IgD-negative memory B cell (primary cell): ENCODE results near the gene COL16A1. TPM values are rescaled to one million over a fixed set of nuclear protein-coding genes. Genes with fewer than 3 reads are reported as not detected.
A peak's percentile ranks its signal among the peaks of the same experiment; 100 is the strongest.

ENCODE experiments used
- H3K27ac Mint-ChIP-seq, 3 donors: one replicate each; pipeline ENCODE4 v1.8.0; 2020 to 2022; ENCODE audit warnings: mild to moderate bottlenecking in 3 of 3, mixed read lengths in 3 of 3, moderate library complexity in 1 of 3
- H3K27me3 Mint-ChIP-seq: one replicate; pipeline ENCODE4 v1.8.0; 2021; ENCODE audit warnings: mixed read lengths
- H3K36me3 Mint-ChIP-seq: one replicate; pipeline ENCODE4 v1.8.0; 2020; ENCODE audit warnings: mild to moderate bottlenecking, mixed read lengths
- H3K4me1 Mint-ChIP-seq, 3 donors: one replicate each; pipeline ENCODE4 v1.8.0; 2020 to 2022; ENCODE audit warnings: mixed read lengths in 3 of 3, mild to moderate bottlenecking in 1 of 3
- H3K4me3 Mint-ChIP-seq, 4 donors: one replicate each; pipeline ENCODE4 v1.8.0; 2020 to 2022; ENCODE audit warnings: mild to moderate bottlenecking in 4 of 4, mixed read lengths in 4 of 4, moderate library complexity in 3 of 4
- H3K9me3 Mint-ChIP-seq, 3 donors: one replicate each; pipeline ENCODE4 v1.8.0; 2020 to 2021; ENCODE audit warnings: mixed read lengths in 3 of 3, mild to moderate bottlenecking in 1 of 3
- polyA plus RNA-seq: library from polyadenylated mRNA; unstranded; fragments of 300-500 nt; fragmentation: Illumina TruSeq; gene quantifications from one replicate; pipeline ENCODE4 v1.2.3, GENCODE V29; 2021

The COL16A1 gene
- polyA plus RNA-seq, 1 donor from 2014 or later: not detected

GRCh38 chr1:31664528-31664927, 39.3 kb downstream of the COL16A1 start:
- H3K27me3 Mint-ChIP-seq: peaks cover 13% of the 10 kb centered on the region
- H3K36me3 Mint-ChIP-seq: no peaks in the 10 kb centered on the region
- H3K4me1 Mint-ChIP-seq: peaks cover 0 to 4% (median 1%) of the 10 kb centered on the region in 3 donors
- H3K9me3 Mint-ChIP-seq: no peaks in the 10 kb centered on the region
- no peak overlapping the region for H3K4me3 Mint-ChIP-seq
- H3K27ac Mint-ChIP-seq: no peak overlapping the region

GRCh38 chr1:31663622-31664452, 40.0 kb downstream of the COL16A1 start:
- Mint-ChIP-seq H3K4me3 (no peak overlapping the region), H3K27me3 (peaks cover 10% of the 10 kb centered on the region), H3K27ac (peak overlapping the region in 1 of 3 donors; percentile 59), H3K4me1 (peaks cover 0 to 4% (median 0%) of the 10 kb centered on the region in 3 donors), H3K9me3 (no peaks in the 10 kb centered on the region), H3K36me3 (no peaks in the 10 kb centered on the region)

- Mint-ChIP-seq H3K9me3 (no peaks in the 10 kb centered on the region), H3K27me3 (peaks cover 13% of the 10 kb centered on the region), H3K4me1 (peaks cover 0 to 4% (median 0%) of the 10 kb centered on the region in 3 donors), H3K4me3 (no peak overlapping the region), H3K36me3 (no peaks in the 10 kb centered on the region), H3K27ac (no peak overlapping the region)
Observed at GRCh38 chr1:31662463-31662862, 41.4 kb downstream of the COL16A1 start.

- no peak overlapping the region for H3K4me3 Mint-ChIP-seq
- H3K4me1 Mint-ChIP-seq: peaks cover 0 to 4% (median 0%) of the 10 kb centered on the region in 3 donors
- no peaks in the 10 kb centered on the region for H3K9me3 Mint-ChIP-seq
Observed at GRCh38 chr1:31661856-31662255, 42.0 kb downstream of the COL16A1 start.

GRCh38 chr1:31660871-31661455, 42.9 kb downstream of the COL16A1 start:
- H3K36me3 Mint-ChIP-seq: no peaks in the 10 kb centered on the region
- no peak overlapping the region for H3K4me3 Mint-ChIP-seq
- H3K27me3 Mint-ChIP-seq: peaks cover 13% of the 10 kb centered on the region
- H3K4me1 Mint-ChIP-seq: peaks cover 0 to 4% (median 0%) of the 10 kb centered on the region in 3 donors
- H3K9me3 Mint-ChIP-seq: no peaks in the 10 kb centered on the region
- no peak overlapping the region for H3K27ac Mint-ChIP-seq

More at GRCh38 chr1:31661856-31662255, 42.0 kb downstream of the COL16A1 start:
- H3K27ac Mint-ChIP-seq: peak overlapping the region in 1 of 3 donors; percentile 5
- no peaks in the 10 kb centered on the region for H3K36me3 Mint-ChIP-seq
- H3K27me3 Mint-ChIP-seq: peaks cover 13% of the 10 kb centered on the region

- H3K27ac Mint-ChIP-seq: no peak overlapping the region
- H3K9me3 Mint-ChIP-seq: no peaks in the 10 kb centered on the region
- peaks cover 15% of the 10 kb centered on the region for H3K27me3 Mint-ChIP-seq
- H3K36me3 Mint-ChIP-seq: no peaks in the 10 kb centered on the region
- H3K4me3 Mint-ChIP-seq: no peak overlapping the region
- peaks cover 0 to 4% (median 0%) of the 10 kb centered on the region in 3 donors for H3K4me1 Mint-ChIP-seq
Observed at GRCh38 chr1:31659889-31660288, 43.9 kb downstream of the COL16A1 start.

GRCh38 chr1:31658721-31659120, 45.1 kb downstream of the COL16A1 start:
- Mint-ChIP-seq H3K9me3 (no peaks in the 10 kb centered on the region), H3K4me1 (peaks cover 0 to 1% (median 0%) of the 10 kb centered on the region in 3 donors), H3K36me3 (no peaks in the 10 kb centered on the region), H3K27ac (no peak overlapping the region), H3K4me3 (no peak overlapping the region), H3K27me3 (peaks cover 15% of the 10 kb centered on the region)

GRCh38 chr1:31657972-31658510, 45.8 kb downstream of the COL16A1 start:
- Mint-ChIP-seq H3K9me3 (no peaks in the 10 kb centered on the region), H3K4me3 (no peak overlapping the region), H3K36me3 (no peaks in the 10 kb centered on the region), H3K4me1 (no peaks in the 10 kb centered on the region), H3K27ac (peak overlapping the region in 1 of 3 donors; percentile 51), H3K27me3 (peaks cover 11% of the 10 kb centered on the region)

GRCh38 chr1:31657020-31657804, 46.6 kb downstream of the COL16A1 start:
- Mint-ChIP-seq H3K27ac (peak overlapping the region in 1 of 3 donors; percentile 51), H3K4me1 (no peaks in the 10 kb centered on the region), H3K9me3 (no peaks in the 10 kb centered on the region), H3K36me3 (no peaks in the 10 kb centered on the region), H3K27me3 (peaks cover 8% of the 10 kb centered on the region), H3K4me3 (no peak overlapping the region)

GRCh38 chr1:31655756-31656155, 48.1 kb downstream of the COL16A1 start:
- Mint-ChIP-seq H3K27ac (peak overlapping the region in 1 of 3 donors; percentile 82), H3K4me3 (no peak overlapping the region), H3K4me1 (no peaks in the 10 kb centered on the region), H3K9me3 (no peaks in the 10 kb centered on the region), H3K27me3 (peaks cover 8% of the 10 kb centered on the region), H3K36me3 (no peaks in the 10 kb centered on the region)

- Mint-ChIP-seq H3K9me3 (no peaks in the 10 kb centered on the region), H3K4me3 (no peak overlapping the region), H3K4me1 (no peaks in the 10 kb centered on the region), H3K27ac (peak overlapping the region in 1 of 3 donors; percentile 82), H3K36me3 (no peaks in the 10 kb centered on the region), H3K27me3 (peaks cover 7% of the 10 kb centered on the region)
Observed at GRCh38 chr1:31655104-31655503, 48.7 kb downstream of the COL16A1 start.

GRCh38 chr1:31654474-31654776, 49.4 kb downstream of the COL16A1 start:
- H3K27ac Mint-ChIP-seq: no peak overlapping the region
- no peaks in the 10 kb centered on the region for H3K9me3 Mint-ChIP-seq
- no peaks in the 10 kb centered on the region for H3K4me1 Mint-ChIP-seq
- H3K4me3 Mint-ChIP-seq: no peak overlapping the region
- no peaks in the 10 kb centered on the region for H3K36me3 Mint-ChIP-seq
- H3K27me3 Mint-ChIP-seq: peaks cover 5% of the 10 kb centered on the region

GRCh38 chr1:31653717-31654473, 49.9 kb downstream of the COL16A1 start:
- no peaks in the 10 kb centered on the region for H3K4me1 Mint-ChIP-seq
- H3K4me3 Mint-ChIP-seq: no peak overlapping the region
- H3K27ac Mint-ChIP-seq: no peak overlapping the region

GRCh38 chr1:31652891-31653499, 50.8 kb downstream of the COL16A1 start:
- H3K4me1 Mint-ChIP-seq: no peaks in the 10 kb centered on the region
- H3K9me3 Mint-ChIP-seq: no peaks in the 10 kb centered on the region
- no peaks in the 10 kb centered on the region for H3K36me3 Mint-ChIP-seq
- no peak overlapping the region for H3K27ac Mint-ChIP-seq
- H3K4me3 Mint-ChIP-seq: no peak overlapping the region
- peaks cover 5% of the 10 kb centered on the region for H3K27me3 Mint-ChIP-seq

More at GRCh38 chr1:31653717-31654473, 49.9 kb downstream of the COL16A1 start:
- Mint-ChIP-seq H3K9me3 (no peaks in the 10 kb centered on the region), H3K27me3 (peaks cover 5% of the 10 kb centered on the region), H3K36me3 (no peaks in the 10 kb centered on the region)
